ENCODE measurements around the gene TMEM250.

Gene TMEM250

DNA sequence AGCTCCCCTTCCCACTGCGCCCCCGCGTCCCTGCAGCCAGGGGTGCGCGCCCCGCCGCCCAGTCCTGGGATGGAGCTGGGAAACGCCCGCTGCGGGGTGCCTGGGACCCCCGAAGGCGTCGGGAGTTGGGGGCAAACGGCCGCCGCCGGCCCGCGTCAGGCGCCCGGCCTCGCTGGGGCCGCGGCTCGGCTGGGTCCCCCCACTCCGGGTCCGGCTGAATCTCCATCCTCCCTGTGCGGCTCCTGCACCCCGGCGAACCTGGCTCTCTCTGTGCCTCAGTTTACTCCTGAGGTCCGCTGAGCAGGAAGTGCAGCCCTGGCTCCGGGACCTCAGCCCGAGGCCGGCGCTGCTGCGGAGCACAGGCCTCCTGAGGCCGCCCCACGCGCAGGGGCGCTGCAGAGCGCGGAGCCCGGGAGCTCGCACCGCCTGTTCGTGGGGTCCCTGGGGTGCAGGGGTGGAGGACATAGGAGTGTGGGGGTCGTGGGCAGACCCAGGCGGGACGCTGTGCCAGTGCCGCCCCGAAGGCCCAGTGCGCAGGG lies 13.9 kb upstream of the TMEM250 start:
- no peak for DNase-seq (ENCODE audit: low read depth in 2 of 2)

DNA sequence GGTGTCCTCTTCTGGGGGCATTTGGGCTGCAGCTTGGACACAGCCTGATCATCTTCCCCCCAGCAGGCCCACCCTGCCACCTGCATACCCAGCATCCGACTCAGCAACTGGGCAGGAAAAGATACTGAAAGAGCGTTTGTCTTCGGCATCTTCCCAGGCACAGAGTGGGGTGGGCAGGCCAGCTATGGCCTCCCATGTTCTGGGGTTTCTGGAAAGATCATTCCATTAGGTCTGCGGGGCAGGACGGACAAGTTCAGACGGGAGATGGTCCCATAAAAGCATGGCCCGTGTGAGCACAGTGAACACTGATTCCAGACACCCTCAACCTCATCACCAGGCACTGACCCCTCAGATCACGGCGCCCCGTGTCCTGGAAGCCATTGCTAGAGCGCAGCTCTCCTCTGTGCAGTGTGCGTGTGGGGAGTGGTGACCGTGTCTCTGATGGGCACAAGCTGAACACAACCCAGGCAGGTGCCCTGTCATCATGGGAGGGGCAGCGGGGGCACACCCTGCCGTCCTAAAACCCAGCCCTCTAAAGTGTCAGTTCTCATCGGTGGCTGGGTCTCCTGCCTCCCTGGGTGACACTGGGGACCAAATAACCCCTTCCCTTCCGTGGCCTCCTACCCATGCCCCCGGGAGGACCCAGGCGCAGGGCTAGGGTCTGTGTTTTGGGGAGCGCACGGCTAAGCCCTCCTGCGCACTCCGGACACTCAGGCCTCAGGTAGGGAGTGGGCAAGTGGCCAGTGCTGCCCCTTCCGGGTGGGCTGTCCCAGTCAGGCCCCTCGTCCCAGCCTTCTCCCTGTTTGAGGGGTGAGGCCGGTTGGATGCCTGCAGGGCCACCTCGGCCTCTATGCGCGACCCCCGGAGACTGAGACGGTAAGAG lies 13.2 kb upstream of the TMEM250 start:
- no peak for DNase-seq (ENCODE audit: low read depth in 2 of 2)

DNA sequence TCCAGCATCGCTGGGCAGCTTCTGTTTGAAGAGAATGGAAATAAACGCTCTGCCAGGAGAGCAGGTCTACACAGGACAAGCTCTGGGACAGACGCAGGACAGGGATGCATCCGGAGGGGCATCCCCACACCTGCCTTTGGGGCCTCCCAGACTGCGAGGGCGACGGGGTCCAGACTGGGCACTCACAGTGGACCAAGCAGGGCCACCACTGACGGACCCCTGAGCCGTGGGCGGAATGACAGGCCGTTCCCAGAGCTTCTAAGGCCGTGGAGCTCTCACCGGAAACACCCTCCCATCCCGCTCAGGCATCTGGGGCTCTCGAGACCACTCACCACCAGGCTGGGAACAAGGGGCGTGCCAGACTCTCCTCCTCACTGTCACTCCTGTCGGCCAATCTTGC lies 10.5 kb upstream of the TMEM250 start:
- no peak for DNase-seq (ENCODE audit: low read depth in 2 of 2)

DNA sequence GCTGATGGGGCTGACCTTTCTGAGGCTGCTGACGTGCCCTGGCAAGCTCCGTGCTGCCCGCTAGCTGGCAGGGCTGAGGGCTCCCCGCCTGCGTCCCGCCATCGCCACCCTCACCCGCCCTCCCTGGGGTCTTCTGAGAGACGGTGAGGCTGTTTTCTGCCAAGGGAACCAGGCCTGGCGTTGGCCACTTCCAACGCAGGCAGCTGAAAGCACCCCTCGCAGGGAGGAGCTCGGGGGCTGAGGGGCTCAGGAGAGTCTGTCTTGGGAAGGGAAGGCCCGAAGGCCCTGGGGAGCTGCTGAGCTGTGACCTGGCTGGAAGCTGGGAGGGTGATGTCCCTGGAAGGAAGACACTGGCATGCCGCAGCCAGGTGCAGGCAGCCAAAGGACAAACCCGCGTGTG lies 9.8 kb upstream of the TMEM250 start:
- no peak for DNase-seq (ENCODE audit: low read depth in 2 of 2)

DNA sequence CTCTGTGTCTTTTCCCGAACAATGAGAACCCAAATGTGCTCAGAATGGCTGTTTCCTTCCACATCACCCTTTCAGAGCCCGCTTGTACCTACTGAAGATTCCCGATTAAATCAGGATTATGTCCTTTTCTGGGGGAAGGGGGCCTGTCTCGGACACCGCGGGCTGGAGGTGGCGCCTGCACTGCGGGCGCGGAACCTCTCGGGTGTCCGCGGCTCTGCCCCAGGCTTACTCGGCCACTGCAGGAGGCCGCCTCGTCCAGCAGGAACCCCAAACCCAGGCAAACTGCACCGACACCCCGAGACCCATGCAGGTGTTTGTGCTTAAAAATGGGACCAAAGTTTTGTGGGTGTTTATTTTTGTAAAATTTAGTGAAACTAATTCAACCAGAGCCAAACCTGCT lies 8.6 kb upstream of the TMEM250 start:
- no peak for DNase-seq (ENCODE audit: low read depth in 2 of 2)

DNA sequence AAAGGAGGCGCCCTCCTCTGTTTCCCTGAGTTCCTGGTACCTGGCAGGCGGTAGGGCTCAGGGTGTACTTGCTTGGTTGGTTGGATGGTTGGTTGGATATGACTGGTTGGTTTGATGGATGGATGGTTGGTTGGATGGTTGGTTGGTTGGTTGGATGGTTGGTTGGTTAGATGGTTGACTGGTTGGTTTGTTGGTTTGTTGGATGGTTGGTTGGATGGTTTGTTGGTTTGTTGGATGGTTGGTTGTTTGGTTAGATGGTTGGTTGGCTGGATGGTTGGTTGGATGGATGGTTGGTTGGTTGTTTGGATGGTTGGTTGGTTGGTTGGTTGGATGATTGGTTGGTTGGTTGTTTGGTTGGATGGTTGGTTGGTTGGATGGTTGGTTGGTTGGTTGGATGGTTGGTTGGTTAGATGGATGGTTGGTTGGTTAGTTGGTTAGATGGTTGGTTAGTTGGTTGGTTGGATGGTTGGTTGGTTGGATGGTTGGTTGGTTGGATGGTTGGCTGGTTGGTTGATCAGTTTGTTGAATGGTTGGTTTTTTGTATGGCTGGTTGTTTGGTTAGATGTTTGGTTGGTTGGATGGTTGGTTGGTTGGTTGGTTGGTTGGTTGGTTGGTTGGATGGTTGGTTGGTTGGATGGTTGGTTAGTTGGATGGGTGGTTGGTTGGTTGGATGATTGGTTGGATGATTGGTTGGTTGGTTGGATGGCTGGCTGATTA lies 6.5 kb upstream of the TMEM250 start:
- no peak for DNase-seq (ENCODE audit: low read depth in 2 of 2)

DNA sequence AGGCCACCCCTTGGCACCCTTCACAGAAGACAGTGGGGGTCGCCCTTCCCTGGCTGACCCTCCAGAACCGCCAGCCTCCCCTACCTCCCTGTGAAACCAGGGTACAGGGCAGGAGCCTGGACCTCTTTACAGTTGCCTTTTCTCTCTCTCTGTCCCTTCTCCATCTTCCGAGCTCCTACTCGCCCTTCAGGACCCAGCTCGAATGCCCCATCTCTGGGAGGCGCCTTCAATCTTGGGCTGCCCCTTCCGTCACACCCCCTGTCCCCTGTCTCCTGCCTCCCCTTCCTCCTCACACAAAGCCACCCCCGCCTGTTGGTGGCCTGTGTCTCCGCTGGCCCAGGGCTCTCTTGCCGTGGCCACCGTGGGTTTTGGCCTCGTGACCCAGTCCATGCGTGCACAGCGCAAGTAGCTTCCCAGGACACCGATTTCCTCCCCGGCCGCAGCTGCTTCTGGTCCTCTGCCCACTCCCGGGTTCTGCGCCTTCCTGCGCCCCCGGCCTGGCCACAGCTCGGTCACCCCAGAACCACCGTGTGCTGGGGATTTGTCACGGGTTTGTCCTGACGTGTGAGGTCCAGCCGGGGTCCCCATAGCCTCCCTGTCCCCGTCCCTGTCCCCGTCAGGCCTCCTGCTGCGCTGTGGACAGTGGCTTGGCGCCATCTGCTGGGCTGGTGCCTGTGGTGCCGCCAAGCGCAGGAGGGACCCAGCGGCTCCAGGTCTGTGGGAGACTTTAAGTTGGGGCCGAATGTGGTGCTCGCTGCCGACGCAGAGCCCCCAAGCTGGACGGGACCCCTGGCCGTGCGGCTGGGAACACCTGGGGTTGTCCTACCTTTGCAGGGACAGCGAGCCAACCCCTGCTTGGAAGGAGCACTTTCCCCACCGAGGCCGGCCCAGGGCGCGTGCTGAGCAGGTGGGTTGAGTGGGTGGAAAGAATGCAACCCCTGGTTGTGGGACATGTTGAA lies 4.0 kb upstream of the TMEM250 start:
- DNase-seq (ENCODE audit: low read depth in 2 of 2): peak; percentile 50 to 51

DNA sequence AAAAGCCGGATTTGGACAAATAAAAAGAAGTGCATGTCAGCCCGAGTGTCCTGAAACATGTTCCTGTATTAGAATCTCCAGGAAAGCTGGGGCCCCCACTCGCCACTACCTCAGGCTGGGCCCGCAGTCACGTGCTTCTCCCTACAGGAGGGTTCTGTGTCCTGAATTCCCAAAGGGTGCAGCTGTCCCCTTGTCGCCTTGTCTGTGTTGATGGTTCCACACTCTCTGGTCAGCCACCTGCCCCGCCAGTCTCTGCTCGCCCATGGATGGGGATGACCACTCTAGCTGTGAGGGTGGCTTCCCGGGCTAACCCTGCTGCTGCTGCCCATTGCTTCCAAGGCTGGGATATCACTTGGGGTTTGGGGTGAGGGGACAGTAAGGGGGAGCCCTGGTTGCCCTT lies 3.1 kb upstream of the TMEM250 start:
- DNase-seq (ENCODE audit: low read depth in 2 of 2): no peak

DNA sequence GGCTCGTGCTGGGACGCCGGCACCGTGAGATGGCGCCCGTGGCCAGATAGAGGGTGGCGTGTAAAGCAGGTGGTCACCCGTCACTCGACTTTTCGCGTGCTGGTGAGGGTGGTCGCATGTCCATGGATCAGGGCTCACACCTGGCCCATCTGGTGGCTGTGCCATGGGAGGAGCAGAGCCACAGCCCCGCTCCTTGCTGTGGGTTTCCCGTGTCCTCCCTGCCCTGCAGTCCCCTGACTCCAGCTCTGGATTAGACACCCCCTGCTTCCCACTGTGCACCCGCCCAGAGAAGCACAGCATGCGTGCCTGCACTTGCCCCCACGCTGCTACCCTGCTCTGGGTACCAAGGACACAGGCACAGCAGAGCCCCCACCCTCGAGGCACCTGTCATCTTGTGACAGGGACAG lies 1.8 kb upstream of the TMEM250 start:
- DNase-seq (ENCODE audit: low read depth in 2 of 2): no peak

DNA sequence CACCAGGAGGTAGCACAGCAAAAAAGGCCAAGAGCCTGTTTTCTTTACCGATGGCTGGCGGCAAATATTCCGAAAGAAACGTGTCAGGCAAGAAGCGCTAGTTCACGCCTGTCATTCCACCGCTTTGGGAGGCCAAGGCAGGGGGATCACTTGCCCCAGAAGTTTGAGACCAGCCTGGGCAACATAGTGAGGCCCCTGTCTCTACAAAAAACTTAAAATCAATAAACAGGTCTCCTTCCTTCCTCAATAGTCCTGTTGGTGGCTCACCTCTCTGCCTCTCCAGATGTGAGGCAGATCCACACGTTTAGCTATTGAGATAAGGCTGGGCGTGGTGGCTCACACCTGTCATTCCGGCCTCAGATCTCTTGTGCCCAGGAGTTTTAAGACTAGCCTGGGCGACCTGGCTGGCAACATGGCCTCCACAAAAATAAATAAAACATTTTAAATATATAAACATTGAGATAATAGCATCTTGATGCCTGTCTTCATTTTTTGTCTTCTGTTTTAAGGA lies 1.3 kb upstream of the TMEM250 start:
- no peak for DNase-seq (ENCODE audit: low read depth in 2 of 2)

DNA sequence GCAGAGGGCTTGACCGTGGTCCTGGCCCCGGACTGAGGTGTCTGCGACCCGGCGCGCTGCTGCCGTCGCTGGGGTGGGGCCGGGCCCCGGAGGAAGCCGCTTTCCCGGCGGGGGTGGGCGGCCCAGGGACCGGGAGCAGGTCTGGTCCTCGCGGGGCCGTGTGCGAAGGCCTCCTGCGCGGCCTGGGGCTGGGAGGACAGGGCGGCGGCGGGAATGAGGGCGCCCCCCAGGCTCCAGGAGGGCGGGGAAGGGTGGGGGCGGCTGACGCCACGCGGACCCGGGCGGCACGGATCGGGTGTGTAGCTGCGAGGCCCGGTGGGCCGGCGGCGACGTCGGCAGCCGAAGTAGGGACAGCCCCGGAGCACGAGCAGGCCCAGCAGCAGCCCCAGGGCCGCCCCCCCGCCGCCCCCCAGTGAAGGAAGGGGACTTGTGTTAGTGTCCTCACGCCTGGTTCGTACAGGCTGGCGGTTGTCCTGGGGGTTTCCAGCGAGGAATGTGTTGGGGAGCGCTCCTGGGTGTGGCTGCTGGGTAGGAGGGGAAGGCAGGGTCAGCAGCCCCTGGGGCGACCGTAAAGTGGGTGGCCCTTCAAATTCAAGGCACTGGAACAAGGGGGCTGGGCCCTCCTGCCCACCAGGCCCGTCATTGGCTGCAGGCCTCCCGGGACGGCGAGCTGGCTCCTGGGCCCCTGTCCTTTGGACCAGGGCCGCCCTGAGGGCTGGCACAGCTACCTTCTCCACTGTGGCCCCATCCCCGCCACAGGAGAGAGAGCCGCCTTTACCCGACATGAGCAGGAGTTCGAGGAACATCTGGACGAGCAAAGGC lies 597 bp upstream of the TMEM250 start:
- DNase-seq (ENCODE audit: low read depth in 2 of 2): no peak

DNA sequence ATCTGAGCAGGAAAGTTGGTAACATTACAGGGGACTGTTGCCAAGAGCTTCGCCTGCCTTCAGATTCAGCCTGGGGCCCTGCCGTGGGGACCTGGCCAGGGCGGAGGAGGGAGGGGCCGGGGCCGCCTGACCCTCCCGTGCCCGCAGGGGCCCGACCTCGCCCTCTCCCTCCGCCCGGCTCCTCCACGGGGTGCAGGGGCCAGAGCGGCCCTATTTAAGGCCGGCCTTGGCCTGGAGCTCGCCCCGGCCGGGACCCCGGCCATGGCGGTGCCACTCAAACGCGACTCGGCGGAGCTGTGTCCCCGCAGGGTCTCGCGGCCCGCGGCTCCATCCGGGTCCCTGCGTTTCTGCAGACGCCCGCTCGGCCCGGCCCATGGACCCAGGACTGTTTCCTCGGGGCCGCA lies 757 bp downstream of the TMEM250 start:
- no peak for DNase-seq (ENCODE audit: low read depth in 2 of 2)

DNA sequence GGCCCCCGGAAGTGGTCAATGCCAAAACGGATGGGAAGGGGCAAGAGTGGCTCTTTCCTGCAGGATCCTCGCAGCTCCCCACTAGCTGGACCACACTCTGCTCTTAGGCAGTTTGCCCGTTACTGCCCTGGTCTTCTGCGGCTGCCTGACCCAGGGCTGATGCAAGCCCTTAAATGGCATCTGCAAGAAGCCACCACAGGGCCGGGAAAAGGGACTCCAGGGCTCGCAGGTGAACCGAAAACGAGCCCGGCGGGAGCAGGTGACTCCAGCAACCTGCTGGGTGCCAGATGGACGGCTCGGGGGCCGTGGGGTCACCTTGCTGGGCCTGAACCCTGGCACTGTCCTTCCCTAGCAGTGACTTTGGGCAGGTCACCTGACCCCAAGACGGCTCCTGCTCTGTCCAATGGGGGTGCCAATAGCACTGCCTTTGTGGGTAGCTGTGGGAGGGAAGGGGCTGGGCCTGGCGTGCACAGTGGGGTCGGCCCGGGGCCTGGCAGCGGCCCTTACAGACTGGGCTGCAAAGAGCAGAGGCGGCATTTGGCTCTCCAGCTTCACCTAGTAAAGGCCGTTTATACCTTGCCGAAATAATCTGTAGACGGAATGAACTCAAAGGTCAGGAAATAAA lies 1.3 kb downstream of the TMEM250 start:
- no peak for DNase-seq (ENCODE audit: low read depth in 2 of 2)

DNA sequence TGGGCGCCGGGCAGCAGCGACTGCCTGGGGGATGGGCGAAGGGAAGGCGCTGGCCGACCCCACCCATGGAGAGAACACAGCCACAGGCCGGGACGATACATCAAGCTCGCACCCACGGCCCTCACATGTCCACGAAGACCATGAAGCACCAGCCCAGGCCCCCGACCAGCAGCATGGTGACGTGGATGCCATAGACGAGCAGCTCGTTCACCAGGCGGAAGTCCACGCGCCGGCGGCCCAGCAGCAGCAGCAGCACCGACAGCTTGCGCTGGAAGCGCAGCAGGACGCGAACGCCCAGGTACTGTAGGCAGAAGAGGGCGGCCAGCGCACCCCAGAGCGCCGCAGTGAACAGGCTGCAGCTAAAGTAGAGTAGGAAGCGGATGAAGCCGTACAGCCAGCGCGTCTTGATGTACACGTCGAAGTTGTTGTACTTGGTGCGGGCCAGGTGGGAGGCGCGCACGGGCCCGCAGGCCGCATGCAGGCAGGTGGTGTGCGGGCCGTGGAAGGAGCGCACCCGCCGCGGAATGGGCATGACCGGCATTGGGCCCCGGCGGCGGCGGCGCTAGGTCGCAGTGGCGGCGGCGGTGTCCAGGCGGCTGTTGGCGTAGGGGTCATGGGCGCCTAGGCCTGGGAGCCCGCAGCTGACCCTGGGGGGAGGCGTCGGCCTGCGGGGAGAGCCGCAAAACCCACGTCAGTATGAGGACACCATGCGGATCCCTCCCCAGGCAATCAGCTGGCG lies 2.1 kb downstream of the TMEM250 start:
- DNase-seq (ENCODE audit: low read depth in 2 of 2): no peak

DNA sequence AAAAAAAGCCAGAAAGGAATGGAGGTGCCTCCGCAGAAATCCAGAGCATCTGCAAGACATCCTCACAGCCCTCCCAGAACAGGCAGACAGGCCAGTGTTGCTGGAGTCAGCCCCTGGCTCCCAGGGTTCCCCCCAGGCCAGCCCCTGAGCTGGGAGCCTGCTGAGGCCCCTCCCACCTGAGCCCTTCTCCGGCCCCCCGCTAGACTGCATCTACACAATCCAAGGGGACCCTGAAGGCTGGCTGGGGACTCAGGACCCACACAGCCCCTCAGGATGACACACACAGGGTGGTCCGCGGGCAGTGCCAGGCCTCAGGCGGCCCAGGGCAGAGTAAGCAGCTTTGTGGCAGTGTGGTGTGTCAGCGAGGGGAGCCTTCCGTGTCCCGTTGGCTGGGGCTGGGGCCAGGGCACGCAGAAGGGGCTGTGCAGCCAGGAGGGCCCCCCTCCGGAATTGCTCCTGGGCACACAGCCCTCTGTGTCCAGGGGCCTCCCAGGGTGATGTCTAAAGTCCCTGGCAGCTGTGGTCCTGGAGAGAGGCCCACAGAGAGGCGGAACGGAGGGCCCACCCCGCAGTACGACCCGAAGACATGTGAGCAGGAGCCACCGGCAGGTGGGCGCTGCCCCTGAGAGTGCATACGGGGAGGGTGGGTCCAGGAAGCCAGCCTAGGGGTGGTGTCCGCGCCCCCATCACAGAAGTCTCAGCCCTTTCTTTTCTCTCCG lies 2.9 kb downstream of the TMEM250 start:
- DNase-seq (ENCODE audit: low read depth in 2 of 2): no peak

DNA sequence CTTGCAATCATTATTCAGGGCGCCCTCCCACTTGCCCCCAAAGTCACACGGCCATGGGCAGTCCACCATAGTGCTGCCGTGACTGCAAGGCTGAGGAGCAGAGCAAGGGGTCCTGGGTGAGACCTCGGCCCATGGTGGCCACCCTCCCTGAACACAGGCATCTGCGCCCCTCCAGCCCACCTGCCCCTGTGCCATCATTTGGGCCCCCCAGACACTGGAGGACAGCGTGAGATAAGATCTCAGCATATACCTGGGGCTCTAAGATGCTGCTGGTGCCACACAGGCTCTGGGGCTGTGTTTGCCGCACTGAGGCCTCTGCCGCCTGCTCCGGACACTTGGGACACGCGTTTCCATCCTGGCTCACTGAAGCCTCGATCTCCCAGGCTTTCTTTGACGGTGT lies 3.5 kb downstream of the TMEM250 start:
- no peak for DNase-seq (ENCODE audit: low read depth in 2 of 2)

DNA sequence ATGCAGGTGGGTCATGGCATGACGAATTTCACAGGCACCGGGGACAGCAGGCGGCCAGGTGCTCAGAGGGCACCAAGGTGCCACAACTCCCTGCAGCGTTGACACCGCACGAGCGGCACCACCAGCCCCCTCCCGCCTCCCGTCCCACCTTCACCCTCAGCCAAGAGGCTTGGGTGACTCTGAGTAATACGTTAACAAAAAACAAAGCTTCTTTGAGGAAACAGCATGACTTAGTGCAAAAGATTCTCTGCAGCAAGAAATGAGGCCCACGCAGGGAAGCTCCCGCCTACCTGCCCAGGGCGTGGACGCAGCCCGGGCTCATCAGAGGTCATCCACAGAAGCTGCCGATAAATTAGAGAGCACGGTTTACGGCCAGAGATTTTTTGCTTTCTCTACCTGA lies 4.1 kb downstream of the TMEM250 start:
- no peak for DNase-seq (ENCODE audit: low read depth in 2 of 2)

DNA sequence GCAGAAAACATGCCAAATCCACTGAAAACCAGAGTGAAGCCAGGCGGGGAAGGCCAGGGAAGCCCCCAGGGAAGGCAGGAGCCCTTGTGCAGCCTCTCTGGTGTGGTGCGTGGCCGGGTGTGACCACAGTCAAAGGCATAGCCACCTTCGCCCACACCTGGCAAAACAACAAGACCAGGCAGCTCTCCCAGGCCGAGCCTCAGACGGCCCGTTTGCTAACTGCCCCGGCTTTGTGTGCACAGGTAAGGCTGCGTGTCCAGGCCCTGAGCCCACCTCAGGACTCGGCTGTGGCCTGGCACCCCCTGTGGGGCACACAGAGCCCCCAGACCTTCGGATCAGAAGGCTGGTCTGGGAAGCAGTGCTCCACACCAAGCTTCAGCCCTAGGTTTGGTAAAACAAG lies 6.1 kb downstream of the TMEM250 start:
- DNase-seq (ENCODE audit: low read depth in 2 of 2): no peak

DNA sequence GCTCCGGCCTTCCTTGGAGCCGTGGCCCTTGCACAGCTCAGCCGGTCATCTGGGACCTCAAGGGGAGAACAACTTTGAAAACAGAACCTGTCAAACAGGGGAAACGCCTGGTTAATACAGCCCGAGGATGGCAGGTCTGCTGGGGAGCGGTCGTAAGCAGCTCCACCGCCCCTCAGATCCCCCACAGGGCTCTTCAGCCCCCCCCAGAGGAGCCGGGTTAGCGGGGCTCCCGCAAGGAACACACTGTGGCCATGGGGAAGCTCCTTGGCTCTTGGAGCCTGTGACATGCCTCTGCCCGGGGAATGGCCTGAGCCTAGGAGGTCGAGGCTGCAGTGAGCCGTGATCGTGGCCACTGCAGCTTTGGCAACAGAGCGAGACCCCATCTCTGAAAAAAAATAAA lies 6.8 kb downstream of the TMEM250 start:
- no peak for DNase-seq (ENCODE audit: low read depth in 2 of 2)

Data from activated CD8-positive, alpha-beta memory T cell treated with anti-CD3 and anti-CD28 coated beads for 4 hours (primary cell).